BE2C (cell line): ENCODE results near the gene ST6GALNAC2.
"Not testable (repeated sequence)": the region's sequence is repeated elsewhere in the genome, so short reads cannot be mapped to it uniquely, and the experiment has no call there.

Experiments
- DNase-seq: peaks from one replicate; pipeline ENCODE4 v3.0.0-alpha.2; 2020
- H3K27me3 ChIP-seq: fragments of 250-450 bp; sonication (Bioruptor Pico); 2 replicates; pipeline ENCODE4 v1.5.1; 2020; ENCODE audit warnings: mild to moderate bottlenecking
- H3K36me3 ChIP-seq: fragments of 250-450 bp; sonication (Bioruptor Pico); 2 replicates; pipeline ENCODE4 v1.5.1; 2020; ENCODE audit warnings: mild to moderate bottlenecking
- H3K4me1 ChIP-seq: fragments of 250-450 bp; sonication (Bioruptor Pico); 2 replicates; pipeline ENCODE4 v1.5.1; 2020
- H3K4me3 ChIP-seq: 2 replicates; pipeline ENCODE4 v1.5.1; 2011; ENCODE audit warnings: low read depth, low read length
- H3K9me3 ChIP-seq: fragments of 250-450 bp; sonication (Bioruptor Pico); 2 replicates; pipeline ENCODE4 v1.5.1; 2020
- TF ChIP-seq, protein P1 (sequence below): IDR thresholded peaks from 2 replicates; pipeline ENCODE4 v1.5.1; 2012; ENCODE audit warnings: mild to moderate bottlenecking, low read depth, low read length

Gene ST6GALNAC2

DNA sequence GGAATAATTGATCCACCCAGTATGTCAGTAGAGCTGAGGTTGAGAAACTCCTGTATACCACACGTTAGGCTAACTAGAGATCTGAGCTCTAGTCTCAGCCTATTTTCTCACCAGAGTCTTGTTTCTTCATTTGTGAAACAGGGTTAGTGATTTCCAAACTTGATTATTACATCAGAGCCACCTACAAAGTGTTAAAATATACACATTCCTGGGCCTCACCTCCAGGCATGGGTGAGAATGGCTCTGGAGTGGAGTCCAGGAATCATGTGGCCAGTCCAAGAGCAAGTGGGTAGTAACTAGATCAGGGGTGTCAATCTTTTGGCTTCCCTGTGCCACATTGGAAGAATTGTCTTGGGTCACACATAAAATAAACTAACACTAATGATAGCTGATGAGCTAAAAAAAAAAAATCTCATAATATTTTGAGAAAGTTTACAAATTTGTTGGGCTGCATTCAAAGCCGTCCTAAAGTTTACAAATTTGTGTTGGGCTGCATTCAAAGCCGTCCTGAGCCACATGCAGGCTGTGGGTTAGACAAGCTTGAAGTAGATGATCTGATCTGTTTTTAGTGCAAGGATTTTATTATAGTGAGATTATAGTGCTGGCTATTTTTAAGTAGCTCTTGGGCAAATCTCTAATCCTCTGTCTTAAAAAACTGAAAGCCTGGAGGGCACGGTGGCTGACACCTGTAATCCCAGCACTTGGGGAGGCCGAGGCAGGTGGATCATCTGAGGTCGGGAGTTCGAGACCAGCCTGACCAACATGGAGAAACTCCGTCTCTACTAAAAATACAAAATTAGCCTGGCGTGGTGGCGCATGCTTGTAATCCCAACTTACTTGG, 25.4 kb downstream of the ST6GALNAC2 start:
- H3K27me3 ChIP-seq: no peaks in the 10 kb centered on the region
- DNase-seq: no peak
- peak overlapping the region; percentile 76 for H3K4me3 ChIP-seq
- H3K4me1 ChIP-seq: peaks cover 8% of the 10 kb centered on the region
- H3K9me3 ChIP-seq: no peaks in the 10 kb centered on the region
- peaks cover 56% of the 10 kb centered on the region for H3K36me3 ChIP-seq
- TF ChIP-seq, protein P1, sequence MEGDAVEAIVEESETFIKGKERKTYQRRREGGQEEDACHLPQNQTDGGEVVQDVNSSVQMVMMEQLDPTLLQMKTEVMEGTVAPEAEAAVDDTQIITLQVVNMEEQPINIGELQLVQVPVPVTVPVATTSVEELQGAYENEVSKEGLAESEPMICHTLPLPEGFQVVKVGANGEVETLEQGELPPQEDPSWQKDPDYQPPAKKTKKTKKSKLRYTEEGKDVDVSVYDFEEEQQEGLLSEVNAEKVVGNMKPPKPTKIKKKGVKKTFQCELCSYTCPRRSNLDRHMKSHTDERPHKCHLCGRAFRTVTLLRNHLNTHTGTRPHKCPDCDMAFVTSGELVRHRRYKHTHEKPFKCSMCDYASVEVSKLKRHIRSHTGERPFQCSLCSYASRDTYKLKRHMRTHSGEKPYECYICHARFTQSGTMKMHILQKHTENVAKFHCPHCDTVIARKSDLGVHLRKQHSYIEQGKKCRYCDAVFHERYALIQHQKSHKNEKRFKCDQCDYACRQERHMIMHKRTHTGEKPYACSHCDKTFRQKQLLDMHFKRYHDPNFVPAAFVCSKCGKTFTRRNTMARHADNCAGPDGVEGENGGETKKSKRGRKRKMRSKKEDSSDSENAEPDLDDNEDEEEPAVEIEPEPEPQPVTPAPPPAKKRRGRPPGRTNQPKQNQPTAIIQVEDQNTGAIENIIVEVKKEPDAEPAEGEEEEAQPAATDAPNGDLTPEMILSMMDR: no peak

DNA sequence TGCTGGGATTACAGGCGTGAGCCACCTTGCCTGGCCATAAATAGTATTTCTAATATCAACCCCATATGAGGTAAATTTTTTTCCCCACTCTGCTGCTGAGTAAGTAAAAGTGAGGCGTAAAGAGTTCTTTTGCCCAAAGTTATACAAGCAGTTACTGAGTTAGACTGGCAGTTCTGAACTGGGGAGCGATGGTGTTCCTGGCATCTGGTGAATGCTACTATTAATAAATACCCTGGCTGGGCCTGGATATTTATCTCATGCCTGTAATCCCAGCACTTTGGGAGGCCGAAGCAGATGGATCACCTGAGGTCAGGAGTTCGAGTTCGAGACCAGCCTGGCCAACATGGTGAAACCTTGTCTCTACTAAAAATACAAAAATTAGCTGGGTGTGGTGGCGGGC, 26.2 kb downstream of the ST6GALNAC2 start:
- peak overlapping the region; percentile 76 for H3K4me3 ChIP-seq

DNA sequence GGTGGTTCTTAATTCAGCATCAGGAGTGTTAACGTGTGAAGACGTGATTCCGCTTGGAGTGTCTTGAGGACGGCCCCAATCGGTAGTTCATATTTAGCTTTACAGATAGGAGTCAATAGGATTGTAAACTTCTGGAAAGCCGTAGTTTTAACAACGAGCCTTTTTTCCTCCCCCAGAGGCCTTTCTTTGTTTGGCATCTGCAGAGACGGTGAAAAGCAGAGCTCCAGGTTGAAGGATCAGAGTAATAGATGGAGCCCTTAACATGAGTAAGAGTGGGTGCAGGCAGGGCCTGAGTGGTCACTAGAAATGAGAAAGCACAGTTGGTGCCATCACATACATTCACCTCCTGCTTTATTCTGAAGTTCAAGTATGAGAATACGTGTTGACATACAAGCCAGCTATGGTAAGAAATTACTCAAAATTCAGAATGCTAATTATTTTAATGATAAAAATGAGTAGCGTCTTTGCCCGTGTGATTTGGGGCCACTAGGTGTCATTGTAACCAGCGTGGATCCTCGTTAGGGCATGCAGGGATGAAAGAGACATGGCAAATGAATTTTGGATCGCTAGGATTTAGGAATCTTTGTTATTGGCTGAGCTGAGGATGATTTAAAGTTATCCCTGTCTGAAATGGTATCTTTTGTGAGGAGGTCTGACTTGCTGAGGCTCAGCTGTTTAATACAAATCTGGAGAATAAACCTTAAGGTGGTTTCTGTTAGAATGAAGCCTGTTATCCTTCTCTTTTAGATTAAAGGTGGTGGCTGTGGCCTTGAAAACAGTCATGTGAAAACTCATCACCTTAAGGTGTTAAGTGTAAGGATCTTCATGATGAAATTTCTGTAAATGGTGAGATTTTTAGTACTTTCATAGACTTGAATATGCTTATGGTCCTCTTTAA, 27.2 kb downstream of the ST6GALNAC2 start:
- TF ChIP-seq, protein P1: peak; percentile 73
- peak overlapping the region; percentile 76 for H3K4me3 ChIP-seq
- H3K9me3 ChIP-seq: no peaks in the 10 kb centered on the region
- H3K36me3 ChIP-seq: peaks cover 62% of the 10 kb centered on the region
- no peaks in the 10 kb centered on the region for H3K27me3 ChIP-seq
- DNase-seq: no peak
- peaks cover 12% of the 10 kb centered on the region for H3K4me1 ChIP-seq

More for the DNA sequence above, 26.2 kb downstream of the ST6GALNAC2 start:
- peaks cover 54% of the 10 kb centered on the region for H3K36me3 ChIP-seq
- H3K4me1 ChIP-seq, H3K27me3 ChIP-seq, H3K9me3 ChIP-seq, DNase-seq: not testable (repeated sequence)

- Histone ChIP-seq H3K9me3 (no peaks in the 10 kb centered on the region), H3K36me3 (peaks cover 63% of the 10 kb centered on the region), H3K27me3 (no peaks in the 10 kb centered on the region), H3K4me1 (peaks cover 12% of the 10 kb centered on the region), H3K4me3 (peak overlapping the region; percentile 76)
- TF ChIP-seq, protein P1: peak; percentile 75
- peak; percentile 98 for DNase-seq
Observed at GRCh38 chr17:76557368-76558197, 28.1 kb downstream of the ST6GALNAC2 start.

DNA sequence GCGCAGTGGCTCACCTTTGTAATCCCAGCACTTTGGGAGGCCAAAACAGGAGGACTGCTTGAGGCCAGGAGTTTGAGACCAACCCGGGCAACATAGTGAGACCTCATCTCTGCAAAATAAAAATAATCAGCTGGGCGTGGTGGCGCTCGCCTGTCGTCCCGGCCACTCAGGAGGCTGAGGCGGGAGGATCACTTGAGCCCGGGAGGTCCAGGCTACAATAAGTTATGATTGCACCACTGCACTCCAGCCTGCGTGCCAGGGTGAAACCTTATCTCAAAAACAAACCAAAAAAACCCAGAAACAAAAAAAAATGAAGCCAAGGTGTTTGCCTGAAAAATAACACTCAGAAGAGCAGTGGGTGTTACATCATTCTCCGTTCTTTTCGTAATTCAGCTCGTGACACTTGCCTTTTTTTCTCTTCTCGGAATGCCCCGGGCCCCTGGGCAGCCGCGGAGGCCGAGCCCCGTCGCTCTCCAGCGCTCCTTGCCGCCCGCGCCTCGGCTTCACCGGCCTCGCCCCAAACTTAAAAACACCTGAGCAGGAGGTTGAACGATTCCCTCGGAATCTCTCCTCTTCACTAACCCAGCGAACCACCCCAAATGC, 28.8 kb downstream of the ST6GALNAC2 start:
- Histone ChIP-seq H3K27me3 (no peaks in the 10 kb centered on the region), H3K4me3 (peak overlapping the region; percentile 76), H3K4me1 (peaks cover 11% of the 10 kb centered on the region), H3K36me3 (peaks cover 58% of the 10 kb centered on the region), H3K9me3 (no peaks in the 10 kb centered on the region)
- no peak for DNase-seq
- TF ChIP-seq, protein P1: no peak
